HG03108 (cell line): ENCODE measurements around the gene NCAM1.

Source experiments
- ATAC-seq: cut with Tn5 transposase; IDR thresholded peaks from one replicate; pipeline ENCODE4 v1.9.1; 2021; ENCODE audit warnings: moderate library complexity; ENCODE audit not compliant: unreplicated experiment

NCAM1 gene

DNA sequence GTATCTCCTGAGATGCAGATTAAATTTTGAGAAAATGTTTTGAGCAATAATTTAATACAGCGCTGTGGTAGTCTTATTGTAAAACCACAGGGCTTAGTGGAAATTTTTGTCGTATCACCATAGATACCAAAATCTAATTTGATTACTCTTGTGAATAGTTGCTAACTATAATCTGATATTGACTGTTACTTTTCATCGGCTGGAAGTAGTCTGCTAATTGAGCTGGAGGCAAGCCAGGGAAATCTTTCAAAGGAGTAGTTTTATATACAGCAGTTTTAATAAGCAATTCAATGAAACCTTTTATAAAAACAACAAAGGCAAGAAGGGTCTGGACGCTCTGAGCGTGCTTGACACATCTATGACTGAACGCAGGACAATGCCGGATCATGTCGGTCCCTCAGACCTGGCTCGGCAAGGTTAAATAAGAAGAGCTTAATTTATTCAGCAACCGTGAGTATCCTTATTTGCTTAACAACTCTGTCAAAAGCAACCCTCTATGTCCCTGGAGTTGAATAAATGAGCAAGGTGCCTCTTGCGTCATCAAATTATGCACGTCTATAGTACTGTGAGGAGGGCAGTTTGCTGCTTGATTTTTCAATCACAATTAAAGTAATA, 121.2 kb downstream of the NCAM1 start:
- ATAC-seq, result no peak

GRCh38 chr11:113083571-113083970, 122.4 kb downstream of the NCAM1 start:
- no peak for ATAC-seq

DNA sequence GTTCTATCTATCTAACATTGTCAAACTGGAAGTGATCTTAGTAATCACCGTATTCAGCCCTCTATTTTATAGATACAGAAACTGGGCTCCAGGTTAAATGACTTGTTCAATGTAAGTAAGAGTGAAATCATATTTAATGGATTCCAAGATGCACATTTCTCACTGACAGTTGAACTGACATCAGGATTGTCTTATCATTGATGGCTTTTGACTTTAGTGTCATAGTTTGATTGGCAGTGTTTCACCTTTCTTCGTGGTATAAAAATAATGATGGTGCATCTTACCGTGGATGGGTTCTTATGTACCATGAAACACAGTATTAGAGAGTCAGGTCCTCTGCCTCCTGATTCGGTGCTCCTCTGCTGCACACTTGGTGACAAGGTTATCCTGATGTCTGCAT, 123.1 kb downstream of the NCAM1 start:
- ATAC-seq, result no peak

GRCh38 chr11:113085446-113085845, 124.2 kb downstream of the NCAM1 start:
- ATAC-seq, result no peak

GRCh38 chr11:113087706-113088105, 126.5 kb downstream of the NCAM1 start:
- ATAC-seq, result no peak

GRCh38 chr11:113090716-113091480, 129.7 kb downstream of the NCAM1 start:
- no peak for ATAC-seq

GRCh38 chr11:113091481-113091780, 130.2 kb downstream of the NCAM1 start:
- no peak for ATAC-seq

DNA sequence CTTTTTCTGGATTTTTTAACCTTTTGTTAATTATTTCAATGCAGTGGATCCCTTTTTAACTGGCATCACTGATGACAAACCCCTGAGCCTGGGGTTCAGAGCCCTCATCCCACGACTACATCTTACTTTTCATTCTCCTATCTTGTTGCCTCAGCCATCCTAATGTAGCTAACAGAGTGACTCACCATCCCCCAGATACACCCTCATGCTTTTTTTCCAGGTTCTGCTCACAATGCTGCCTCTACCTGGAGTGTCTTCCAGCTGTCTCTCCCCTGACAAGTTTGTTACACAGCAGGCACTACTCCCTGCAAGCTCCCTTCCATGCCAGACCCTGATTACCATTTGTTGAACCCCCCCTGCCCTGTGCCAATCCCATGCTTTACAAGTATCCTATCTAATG, 135.4 kb downstream of the NCAM1 start:
- ATAC-seq, result no peak

DNA sequence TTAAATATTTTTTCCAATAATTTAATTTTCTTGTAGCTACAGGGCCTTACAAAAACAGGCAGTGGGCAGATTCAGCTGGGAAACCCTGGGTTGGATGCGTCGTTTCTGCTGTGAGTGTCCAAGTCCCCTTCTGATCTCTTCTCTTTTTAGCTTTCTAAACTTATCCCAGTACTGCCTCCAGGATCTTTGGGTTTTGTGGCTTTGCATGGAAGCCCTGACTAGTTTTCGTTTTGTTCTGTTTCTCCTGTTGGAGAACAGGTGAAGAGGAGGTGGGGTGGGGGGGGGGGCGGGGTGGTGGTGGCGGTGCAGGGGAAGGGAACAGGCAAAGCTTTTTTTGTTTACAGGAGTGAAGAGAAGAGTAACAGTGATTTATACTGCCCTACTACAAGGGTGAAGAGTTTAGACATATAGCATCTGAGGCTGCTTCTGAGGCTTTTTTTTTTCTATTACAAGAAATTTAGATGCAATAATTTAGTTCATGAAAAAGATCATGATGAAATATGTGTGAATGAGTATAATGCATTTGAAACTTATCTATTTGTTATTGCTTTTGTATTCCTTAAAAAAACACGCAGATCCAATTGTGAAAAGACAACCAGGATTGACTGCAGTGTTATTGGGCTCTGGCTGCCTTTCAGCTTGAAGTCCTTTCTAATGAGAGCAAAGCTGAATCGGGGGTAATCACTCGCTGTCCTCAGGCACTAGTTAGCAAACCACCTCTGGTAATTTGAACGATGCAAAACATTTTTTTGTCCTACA, 142.9 kb downstream of the NCAM1 start:
- no peak for ATAC-seq

DNA sequence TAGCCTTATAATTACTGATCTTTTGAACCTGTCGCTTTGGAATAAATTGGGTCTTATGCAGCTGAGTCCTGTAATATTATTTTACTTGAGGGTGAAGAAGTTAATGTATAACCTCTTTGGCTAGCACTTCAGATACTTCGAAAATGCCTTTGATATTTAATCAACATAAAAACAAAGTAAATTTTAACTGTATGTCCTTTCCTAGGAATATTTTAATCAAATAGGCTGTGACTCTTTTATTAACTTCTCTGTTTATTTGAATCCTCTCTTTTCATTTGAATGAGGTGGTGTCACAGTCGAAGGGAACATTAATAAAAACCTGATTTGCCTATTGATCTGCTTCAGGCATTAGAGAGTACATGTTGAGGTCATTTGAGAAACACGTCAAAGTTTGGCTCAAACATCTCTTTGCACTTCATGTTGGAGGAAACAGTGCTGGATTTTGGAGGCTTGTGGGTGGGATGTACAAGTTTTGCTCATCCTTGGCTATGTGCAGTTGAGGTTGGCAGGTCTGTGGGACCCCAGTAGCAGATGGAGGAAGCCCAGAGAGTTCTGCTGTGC, 143.6 kb downstream of the NCAM1 start:
- no peak for ATAC-seq

GRCh38 chr11:113105592-113105991, 144.4 kb downstream of the NCAM1 start:
- ATAC-seq, result no peak

DNA sequence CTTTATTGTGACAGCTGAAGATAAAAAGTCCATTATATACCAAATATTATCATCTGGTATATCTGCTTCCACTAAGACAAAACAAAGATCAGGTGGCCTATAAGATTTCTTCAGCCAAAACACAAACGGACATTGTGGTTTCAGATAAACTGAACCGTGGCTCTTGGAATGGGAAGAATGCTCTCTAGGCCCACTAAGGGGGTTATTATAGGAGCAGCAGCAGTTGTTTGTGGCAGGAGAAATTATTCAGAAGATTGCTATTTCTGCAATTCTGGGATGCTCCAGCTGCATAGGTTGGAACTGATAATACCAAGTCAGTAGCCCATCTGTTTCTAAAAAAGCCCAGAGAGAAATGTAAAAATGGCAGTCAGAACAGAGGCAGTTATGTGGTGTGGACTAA, 145.3 kb downstream of the NCAM1 start:
- no peak for ATAC-seq

- no peak for ATAC-seq
These were observed 148.8 kb downstream of the NCAM1 start for GRCh38 chr11:113110046-113110445.

GRCh38 chr11:113111156-113111555, 149.9 kb downstream of the NCAM1 start:
- no peak for ATAC-seq

- ATAC-seq, result no peak
These were observed 151.1 kb downstream of the NCAM1 start for GRCh38 chr11:113112307-113112706.

- ATAC-seq, result no peak
These were observed 152.8 kb downstream of the NCAM1 start for GRCh38 chr11:113113801-113114704.

DNA sequence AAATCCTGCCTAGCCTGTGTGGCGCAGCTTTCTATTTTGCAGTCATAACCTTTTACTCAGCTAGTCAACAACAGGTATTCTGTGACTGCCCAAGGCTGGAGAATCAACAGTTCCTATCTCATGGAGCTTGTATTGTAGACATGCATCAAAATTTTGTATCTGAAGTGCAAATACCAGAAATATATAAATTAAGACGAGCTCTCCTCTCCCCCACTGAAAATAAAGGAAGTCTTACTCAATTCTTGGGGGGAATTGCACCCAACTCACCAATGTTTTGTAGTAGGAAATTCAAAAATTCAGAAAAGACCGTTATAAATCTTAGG, 153.4 kb downstream of the NCAM1 start:
- no peak for ATAC-seq

GRCh38 chr11:113118104-113118503, 156.9 kb downstream of the NCAM1 start:
- ATAC-seq, result no peak

GRCh38 chr11:113119074-113119473, 157.9 kb downstream of the NCAM1 start:
- ATAC-seq, result no peak

GRCh38 chr11:113119966-113120736, 158.9 kb downstream of the NCAM1 start:
- no peak for ATAC-seq
